SK-N-SH treated with all-trans-retinoic acid at 6 μM for 48 hours (cell line): ENCODE measurements around the gene COL3A1.

ENCODE experiments used
- ARNTL ChIP-seq: fragments of 450-650 bp; formaldehyde crosslinking; IDR thresholded peaks from 2 replicates; pipeline ENCODE4 v1.5.0; 2020; ENCODE audit warnings: low read depth, mild to moderate bottlenecking, moderate library complexity, borderline replicate concordance
- BACH2 ChIP-seq: fragments of 250-450 bp; sonication (Bioruptor Pico); IDR thresholded peaks from 2 replicates; pipeline ENCODE4 v1.9.0; 2021; ENCODE audit warnings: mild to moderate bottlenecking, borderline replicate concordance
- CSDC2 ChIP-seq: fragments of 250-450 bp; sonication (Bioruptor Pico); IDR thresholded peaks from 2 replicates; pipeline ENCODE4 v1.5.0; 2020; ENCODE audit warnings: mild to moderate bottlenecking, moderate library complexity
- GLIS3 ChIP-seq: fragments of 250-450 bp; sonication (Bioruptor Pico); IDR thresholded peaks from 2 replicates; pipeline ENCODE4 v1.5.0; 2020; ENCODE audit warnings: mild to moderate bottlenecking, moderate library complexity
- ISL1 ChIP-seq: fragments of 250-450 bp; sonication (Bioruptor Pico); IDR thresholded peaks from 2 replicates; pipeline ENCODE4 v2.1.2; 2022; ENCODE audit warnings: mild to moderate bottlenecking, moderate library complexity
- OSR1 ChIP-seq: fragments of 250-450 bp; sonication (Bioruptor Pico); IDR thresholded peaks from 2 replicates; pipeline ENCODE4 v1.8.0; 2022; ENCODE audit warnings: moderate library complexity, mild to moderate bottlenecking, inconsistent platforms
- SNAI2 ChIP-seq: fragments of 250-450 bp; sonication (Bioruptor Pico); IDR thresholded peaks from 2 replicates; pipeline ENCODE4 v1.5.0; 2020; ENCODE audit warnings: mild to moderate bottlenecking, moderate library complexity
- TOX ChIP-seq: fragments of 250-450 bp; sonication (Bioruptor Pico); IDR thresholded peaks from 2 replicates; pipeline ENCODE4 v1.8.0; 2021; ENCODE audit warnings: mild to moderate bottlenecking, moderate library complexity, borderline replicate concordance
- ZNF565 ChIP-seq: fragments of 450-650 bp; formaldehyde crosslinking; conservative IDR thresholded peaks from 2 replicates; pipeline ENCODE4 v1.5.0; 2020; ENCODE audit warnings: low read depth, mild to moderate bottlenecking, moderate library complexity
- TF ChIP-seq, protein P1 (sequence below): fragments of 250-450 bp; sonication (Bioruptor Pico); IDR thresholded peaks from 2 replicates; pipeline ENCODE4 v1.5.1; 2020; ENCODE audit warnings: low read depth, mild to moderate bottlenecking, moderate library complexity
- TF ChIP-seq, protein P2 (sequence below): fragments of 250-450 bp; sonication (Bioruptor Pico); IDR thresholded peaks from 2 replicates; pipeline ENCODE4 v1.8.0; 2020; ENCODE audit warnings: mild to moderate bottlenecking, moderate library complexity, borderline replicate concordance
- TF ChIP-seq, protein P3 (sequence below): fragments of 250-450 bp; sonication (Bioruptor Pico); IDR thresholded peaks from 2 replicates; pipeline ENCODE4 v1.5.1; 2021; ENCODE audit warnings: mild to moderate bottlenecking, moderate library complexity
- TF ChIP-seq, protein P4 (sequence below): fragments of 250-450 bp; sonication (Bioruptor Pico); IDR thresholded peaks from 2 replicates; pipeline ENCODE4 v1.8.0; 2021; ENCODE audit warnings: low read depth, mild to moderate bottlenecking, moderate library complexity, borderline replicate concordance

DNA sequence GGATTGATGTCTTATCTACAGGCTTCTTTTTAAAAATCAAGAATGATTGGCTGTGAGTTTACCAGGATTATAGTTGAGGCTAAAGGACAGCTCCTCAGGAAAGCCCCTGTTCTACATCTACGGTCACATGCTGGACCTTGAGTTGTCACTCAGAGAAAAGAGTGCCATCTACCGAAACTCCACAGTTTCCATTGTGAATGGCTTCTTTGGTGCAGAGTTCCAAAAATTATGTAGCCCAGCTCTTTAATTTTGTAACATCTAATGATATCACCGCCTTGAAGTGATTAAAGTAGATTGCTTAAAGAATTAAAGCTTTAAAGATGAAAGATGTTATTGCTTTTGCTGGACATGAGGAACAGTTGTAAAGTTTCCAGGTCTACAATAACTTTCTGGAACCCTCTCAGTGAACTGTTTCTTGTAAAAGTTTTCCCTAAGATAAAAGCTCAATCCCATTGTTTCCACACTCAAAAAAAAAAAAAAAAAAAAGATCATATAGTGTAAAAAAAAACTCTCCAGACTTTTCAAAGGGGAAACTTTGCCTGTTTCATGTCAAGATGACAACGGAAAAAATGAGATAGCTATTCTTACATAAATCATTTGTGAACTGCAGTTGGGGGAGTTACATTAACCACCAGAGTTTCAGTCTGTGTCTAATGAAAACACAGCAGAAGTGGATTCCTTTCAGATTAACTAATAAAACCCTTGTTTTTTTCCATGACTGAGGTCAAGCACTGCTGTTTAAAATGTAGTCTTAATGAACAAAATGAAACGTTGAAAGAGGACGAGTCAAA lies 4.3 kb downstream of the COL3A1 start:
- TF ChIP-seq, protein P1, sequence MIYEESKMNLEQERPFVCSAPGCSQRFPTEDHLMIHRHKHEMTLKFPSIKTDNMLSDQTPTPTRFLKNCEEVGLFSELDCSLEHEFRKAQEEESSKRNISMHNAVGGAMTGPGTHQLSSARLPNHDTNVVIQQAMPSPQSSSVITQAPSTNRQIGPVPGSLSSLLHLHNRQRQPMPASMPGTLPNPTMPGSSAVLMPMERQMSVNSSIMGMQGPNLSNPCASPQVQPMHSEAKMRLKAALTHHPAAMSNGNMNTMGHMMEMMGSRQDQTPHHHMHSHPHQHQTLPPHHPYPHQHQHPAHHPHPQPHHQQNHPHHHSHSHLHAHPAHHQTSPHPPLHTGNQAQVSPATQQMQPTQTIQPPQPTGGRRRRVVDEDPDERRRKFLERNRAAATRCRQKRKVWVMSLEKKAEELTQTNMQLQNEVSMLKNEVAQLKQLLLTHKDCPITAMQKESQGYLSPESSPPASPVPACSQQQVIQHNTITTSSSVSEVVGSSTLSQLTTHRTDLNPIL (CRISPR knock-in tag), result peak; percentile 78
- TF ChIP-seq, protein P2, sequence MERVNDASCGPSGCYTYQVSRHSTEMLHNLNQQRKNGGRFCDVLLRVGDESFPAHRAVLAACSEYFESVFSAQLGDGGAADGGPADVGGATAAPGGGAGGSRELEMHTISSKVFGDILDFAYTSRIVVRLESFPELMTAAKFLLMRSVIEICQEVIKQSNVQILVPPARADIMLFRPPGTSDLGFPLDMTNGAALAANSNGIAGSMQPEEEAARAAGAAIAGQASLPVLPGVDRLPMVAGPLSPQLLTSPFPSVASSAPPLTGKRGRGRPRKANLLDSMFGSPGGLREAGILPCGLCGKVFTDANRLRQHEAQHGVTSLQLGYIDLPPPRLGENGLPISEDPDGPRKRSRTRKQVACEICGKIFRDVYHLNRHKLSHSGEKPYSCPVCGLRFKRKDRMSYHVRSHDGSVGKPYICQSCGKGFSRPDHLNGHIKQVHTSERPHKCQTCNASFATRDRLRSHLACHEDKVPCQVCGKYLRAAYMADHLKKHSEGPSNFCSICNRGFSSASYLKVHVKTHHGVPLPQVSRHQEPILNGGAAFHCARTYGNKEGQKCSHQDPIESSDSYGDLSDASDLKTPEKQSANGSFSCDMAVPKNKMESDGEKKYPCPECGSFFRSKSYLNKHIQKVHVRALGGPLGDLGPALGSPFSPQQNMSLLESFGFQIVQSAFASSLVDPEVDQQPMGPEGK (CRISPR knock-in tag), result no peak; the same call in 1 of the 2 replicates
- TF ChIP-seq TOX (CRISPR knock-in tag), result peak; percentile 96
- TF ChIP-seq SNAI2 (CRISPR knock-in tag), result no peak
- no peak for TF ChIP-seq CSDC2 (CRISPR knock-in tag)
- no peak for TF ChIP-seq ARNTL (CRISPR knock-in tag)
- TF ChIP-seq ISL1 (CRISPR knock-in tag), result peak; percentile 97
- TF ChIP-seq OSR1 (CRISPR knock-in tag), result no peak
- TF ChIP-seq ZNF565 (CRISPR knock-in tag), result no peak
- TF ChIP-seq, protein P3, sequence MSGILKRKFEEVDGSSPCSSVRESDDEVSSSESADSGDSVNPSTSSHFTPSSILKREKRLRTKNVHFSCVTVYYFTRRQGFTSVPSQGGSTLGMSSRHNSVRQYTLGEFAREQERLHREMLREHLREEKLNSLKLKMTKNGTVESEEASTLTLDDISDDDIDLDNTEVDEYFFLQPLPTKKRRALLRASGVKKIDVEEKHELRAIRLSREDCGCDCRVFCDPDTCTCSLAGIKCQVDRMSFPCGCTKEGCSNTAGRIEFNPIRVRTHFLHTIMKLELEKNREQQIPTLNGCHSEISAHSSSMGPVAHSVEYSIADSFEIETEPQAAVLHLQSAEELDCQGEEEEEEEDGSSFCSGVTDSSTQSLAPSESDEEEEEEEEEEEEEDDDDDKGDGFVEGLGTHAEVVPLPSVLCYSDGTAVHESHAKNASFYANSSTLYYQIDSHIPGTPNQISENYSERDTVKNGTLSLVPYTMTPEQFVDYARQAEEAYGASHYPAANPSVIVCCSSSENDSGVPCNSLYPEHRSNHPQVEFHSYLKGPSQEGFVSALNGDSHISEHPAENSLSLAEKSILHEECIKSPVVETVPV, result peak; percentile 68
- TF ChIP-seq, protein P4, sequence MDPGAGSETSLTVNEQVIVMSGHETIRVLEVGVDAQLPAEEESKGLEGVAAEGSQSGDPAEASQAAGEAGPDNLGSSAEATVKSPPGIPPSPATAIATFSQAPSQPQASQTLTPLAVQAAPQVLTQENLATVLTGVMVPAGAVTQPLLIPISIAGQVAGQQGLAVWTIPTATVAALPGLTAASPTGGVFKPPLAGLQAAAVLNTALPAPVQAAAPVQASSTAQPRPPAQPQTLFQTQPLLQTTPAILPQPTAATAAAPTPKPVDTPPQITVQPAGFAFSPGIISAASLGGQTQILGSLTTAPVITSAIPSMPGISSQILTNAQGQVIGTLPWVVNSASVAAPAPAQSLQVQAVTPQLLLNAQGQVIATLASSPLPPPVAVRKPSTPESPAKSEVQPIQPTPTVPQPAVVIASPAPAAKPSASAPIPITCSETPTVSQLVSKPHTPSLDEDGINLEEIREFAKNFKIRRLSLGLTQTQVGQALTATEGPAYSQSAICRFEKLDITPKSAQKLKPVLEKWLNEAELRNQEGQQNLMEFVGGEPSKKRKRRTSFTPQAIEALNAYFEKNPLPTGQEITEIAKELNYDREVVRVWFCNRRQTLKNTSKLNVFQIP, result no peak; the same call in none of the 2 replicates
- TF ChIP-seq BACH2, result no peak
- TF ChIP-seq GLIS3 (CRISPR knock-in tag), result no peak
